Ramos (cell line): ENCODE results near the gene FZD4.

Source experiments
- in situ Hi-C: fragments of 300-500 bp; cut with MboI; formaldehyde crosslinking; loops from one replicate; pipeline ENCODE4 v1.14.3; 2022; ENCODE audit warnings: low sequenced_read_pairs; ENCODE audit not compliant: unreplicated experiment

FZD4 gene

GRCh38 chr11:86938900-86939880 is 16.0 kb downstream of the FZD4 start:
- in situ Hi-C loops: loop anchor here (5.0 to 25.0 kb wide), 2 partner anchors 353 to 1598 kb away; no protein-coding TSS in a partner anchor

GRCh38 chr11:86938203-86938899 is 16.8 kb downstream of the FZD4 start:
- in situ Hi-C loops: loop anchor here (5.0 to 25.0 kb wide), 2 partner anchors 354 to 1599 kb away; no protein-coding TSS in a partner anchor

GRCh38 chr11:86937193-86937806 is 17.9 kb downstream of the FZD4 start:
- in situ Hi-C loops: loop anchor here (5.0 to 25.0 kb wide), 2 partner anchors 355 to 1600 kb away; no protein-coding TSS in a partner anchor

- in situ Hi-C loops: loop anchor here (5.0 to 25.0 kb wide), 2 partner anchors 357 to 1602 kb away; no protein-coding TSS in a partner anchor
Measured at GRCh38 chr11:86934926-86935579, 20.1 kb downstream of the FZD4 start.

DNA sequence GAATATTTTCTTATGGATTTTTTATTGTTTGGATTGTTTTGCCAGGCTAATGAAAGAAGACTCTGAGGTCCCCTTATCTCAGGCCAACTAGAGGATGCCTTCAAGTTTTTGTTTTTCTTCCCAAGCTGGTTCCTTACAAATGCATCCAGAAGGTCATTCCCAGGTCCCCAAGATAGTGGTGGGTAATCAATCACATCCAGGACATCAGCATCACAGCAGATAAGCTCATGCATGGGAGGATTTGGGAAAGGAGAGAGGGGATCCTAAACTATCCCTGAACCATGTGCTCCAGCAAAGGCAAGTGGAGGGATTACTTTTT is 20.7 kb downstream of the FZD4 start:
- in situ Hi-C loops: loop anchor here (25.0 kb wide), 1 partner anchor 1603 kb away; no protein-coding TSS in a partner anchor

DNA sequence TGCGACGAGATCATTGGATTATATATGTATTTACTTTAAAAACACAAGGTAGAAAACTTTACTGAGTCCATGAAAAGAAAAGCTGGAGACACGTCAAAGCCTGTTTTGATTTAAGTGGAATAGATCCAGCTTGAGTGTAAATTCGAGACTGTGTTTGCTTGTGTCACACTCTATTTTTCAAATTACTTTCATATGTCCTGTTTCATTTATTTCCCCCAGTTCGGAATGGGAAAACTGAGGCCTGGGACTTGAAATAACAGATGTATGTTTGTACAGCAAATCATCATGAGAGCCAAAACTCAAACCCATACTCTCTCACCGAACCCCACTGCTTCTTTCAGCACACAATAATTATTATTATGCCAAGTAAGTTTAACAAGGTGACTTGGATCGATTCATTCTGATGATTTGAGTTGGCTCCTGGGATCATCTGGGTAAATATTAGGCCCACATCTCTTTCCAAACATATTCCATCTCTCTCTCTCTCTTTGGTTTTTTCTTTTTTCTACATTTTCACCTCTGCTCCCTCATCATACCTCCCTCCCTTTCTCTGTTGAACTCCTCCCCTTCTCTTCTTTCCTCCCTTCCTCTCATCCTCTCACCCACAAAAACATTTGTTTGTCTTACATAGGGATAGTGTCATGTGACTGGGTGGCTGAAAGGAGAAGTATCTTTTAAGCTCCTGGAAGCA is 21.2 kb downstream of the FZD4 start:
- in situ Hi-C loops: loop anchor here (25.0 kb wide), 1 partner anchor 1603 kb away; no protein-coding TSS in a partner anchor

DNA sequence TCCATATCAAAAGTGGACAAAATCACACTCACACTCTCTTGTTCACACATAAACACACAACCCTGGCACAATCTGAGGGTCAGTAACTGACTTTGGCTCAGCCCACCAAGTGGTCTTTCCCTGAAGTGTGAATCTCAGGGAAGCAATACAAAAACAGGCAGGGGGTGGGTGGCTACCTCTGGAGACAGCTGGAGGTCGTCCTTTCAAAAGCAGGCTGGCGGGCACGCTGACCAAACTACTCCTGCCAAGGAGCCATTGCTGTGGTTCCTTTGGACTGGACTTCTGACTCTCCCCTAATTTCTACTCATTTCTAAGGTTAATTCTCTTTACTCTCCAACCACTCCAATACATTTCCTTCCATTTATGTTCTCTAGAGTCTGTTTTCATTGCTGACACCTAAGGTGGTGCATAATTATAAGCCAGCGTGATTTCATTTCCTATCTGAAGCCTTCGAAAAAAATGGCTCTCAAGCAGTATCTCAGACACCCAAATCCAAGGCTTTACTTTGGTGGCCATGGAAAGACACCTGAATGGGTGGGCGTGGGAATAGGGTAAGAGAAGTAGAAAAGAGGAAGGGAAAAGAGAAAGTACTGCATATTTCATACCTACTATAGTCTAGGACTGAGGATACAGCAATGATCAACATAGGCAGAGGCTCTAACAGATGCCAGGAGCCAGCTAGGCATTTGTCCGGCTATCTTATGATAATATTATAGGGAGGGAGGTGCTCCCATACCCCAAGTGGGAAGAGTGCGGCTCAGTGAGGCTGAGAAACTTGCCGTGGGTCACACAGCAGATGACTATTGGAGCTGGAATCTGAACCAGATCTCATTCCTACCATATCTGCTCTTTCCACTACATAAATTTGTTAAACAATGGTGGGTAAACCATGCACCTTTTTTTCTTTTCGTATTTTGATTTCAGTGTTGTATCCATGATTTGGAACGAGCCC is 22.0 kb downstream of the FZD4 start:
- in situ Hi-C loops: loop anchor here (25.0 kb wide), 1 partner anchor 1604 kb away; no protein-coding TSS in a partner anchor

DNA sequence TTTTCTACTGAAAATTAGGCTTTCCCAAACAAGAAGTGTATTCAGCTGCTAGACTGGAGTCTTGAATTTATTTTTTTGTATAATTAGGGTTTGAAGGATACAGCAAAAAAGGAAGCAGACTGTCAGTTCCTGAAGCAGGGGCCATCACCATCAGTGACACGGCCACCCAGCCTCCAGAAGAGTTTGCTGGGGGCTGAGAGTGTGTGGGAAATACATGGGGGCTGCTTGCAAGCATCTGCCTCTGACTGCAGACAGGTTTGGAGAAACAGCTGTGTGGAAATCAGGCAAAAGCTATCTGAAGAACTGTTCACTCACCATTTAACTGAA is 23.0 kb downstream of the FZD4 start:
- in situ Hi-C loops: loop anchor here (25.0 kb wide), 1 partner anchor 1605 kb away; no protein-coding TSS in a partner anchor

DNA sequence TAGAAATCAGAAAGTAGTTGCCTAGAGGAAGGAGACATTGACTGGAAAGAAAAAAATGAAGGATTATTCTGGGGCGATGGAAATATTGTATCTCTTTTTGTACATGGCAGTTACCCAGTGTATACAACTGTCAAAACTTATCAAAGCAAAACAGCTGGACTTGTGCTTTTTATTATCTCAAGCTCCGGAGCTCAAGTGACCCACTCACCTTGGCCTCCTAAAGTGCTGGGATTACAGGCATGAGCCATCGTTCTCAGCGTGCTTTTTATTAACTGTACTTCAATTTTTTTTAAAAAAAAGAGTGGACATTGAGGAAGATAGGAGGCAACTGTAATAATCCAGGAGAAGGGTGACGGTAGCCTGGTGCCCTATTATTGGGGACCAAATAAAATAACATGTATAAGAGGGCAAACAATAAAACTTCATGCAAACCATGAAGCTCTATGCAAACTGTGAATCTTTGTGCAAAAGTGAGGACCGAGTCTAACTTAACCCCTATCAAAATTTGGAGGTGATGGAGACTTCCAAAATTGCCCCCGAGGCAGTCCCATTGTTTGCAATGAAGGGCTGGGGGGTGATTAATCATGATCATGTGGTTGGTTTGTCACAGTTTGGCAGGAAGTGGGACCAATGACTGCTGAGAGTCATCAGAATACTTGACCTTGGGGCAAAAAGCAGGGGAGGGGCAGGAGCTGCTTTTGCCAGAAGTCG is 23.5 kb downstream of the FZD4 start:
- in situ Hi-C loops: loop anchor here (25.0 kb wide), 1 partner anchor 1606 kb away; no protein-coding TSS in a partner anchor

- in situ Hi-C loops: loop anchor here (25.0 kb wide), 1 partner anchor 1606 kb away; no protein-coding TSS in a partner anchor
Measured at GRCh38 chr11:86930957-86931547, 24.1 kb downstream of the FZD4 start.

- in situ Hi-C loops: loop anchor here (25.0 kb wide), 1 partner anchor 1610 kb away; no protein-coding TSS in a partner anchor
Measured at GRCh38 chr11:86926975-86927374, 28.2 kb downstream of the FZD4 start.

DNA sequence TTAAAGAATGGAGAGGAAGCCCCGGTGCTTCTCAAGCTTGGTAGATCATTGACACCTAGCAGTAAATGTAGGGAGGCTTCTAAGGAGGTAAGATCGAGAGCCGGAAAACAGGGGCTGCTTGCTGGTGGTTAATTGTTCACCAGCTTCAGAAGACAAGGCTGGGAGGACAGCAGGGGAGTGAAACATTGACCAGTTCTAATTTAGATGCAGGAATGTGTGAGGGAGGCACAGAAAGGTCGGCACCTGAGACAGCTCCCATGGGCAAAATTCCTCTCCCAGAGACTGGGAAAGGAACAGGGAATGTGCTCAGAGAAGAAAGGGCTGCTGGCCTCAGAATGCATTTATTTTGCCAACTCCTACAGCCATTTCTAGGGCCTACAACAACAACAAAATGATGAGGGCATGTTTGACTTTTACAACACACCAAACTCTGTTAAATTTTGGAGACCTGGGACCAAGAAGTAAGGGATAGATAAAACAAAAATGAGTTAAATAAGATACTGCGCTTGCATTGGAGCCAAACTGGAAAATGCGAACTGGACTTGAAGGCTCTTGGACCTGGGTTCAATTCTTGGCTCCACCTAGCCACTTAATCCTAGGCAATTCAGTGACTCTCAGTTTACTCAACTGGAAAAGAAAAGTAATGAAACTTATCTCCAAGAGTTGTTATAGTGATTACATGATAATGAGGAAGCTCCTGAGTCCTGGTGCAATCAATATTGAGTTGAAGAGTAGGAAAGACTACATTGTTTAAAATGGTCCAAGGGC is 31.0 kb downstream of the FZD4 start:
- in situ Hi-C loops: no loop called here

- in situ Hi-C loops: no loop called here
Measured at GRCh38 chr11:86922225-86922624, 33.0 kb downstream of the FZD4 start.

DNA sequence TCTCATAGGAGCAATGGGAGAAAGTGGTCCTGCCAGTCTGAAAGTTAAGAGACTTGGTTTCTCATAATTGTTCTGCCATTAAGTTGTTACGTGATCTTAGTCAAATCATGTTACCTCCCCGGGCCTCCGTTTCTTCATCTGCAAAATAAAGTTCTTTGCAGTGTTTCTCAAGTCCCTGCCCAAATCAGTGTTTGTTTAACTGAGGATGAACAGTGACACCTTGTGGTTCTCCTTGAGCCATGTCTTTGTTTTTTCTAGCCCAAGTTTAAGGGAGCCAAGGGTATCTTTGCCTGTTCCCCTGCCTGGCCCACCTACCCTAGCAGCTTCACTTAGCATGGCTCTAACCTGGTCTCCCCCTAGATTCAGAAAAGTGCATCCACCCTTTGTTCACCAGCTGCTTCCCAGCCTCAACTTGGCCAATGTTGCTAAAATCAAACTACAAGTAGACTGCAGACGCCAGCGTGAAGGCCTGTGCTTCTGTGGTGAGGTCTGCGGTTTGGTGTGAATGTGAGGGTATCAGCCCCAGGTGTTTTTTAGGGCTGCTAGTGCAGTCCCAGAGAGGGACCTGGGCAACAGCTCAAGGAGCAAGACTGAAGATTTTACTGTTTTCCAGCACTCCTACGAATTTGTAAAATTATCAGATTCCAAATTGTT is 35.5 kb downstream of the FZD4 start:
- in situ Hi-C loops: no loop called here

GRCh38 chr11:86918973-86919372 is 36.2 kb downstream of the FZD4 start:
- in situ Hi-C loops: no loop called here

DNA sequence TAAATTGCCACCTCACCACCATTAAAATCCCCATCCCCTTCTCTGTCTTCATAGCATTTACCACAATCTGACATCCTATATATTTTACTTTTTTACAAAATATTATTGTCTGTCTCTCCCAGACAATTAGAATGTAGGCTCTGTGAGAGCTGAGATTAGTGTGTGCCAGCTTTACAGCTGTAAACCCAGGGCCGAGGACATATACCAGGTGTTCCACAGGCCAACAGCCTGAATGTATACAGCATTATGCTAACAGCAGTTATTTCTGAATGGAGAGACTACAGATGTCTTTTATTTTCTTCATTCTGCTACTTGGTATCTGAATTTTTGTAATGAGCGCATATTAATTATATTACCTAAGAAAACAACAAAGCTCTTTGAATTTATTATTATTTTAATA is 36.7 kb downstream of the FZD4 start:
- in situ Hi-C loops: no loop called here
